GM12878 (cell line): ENCODE measurements around the gene HDHD3. TPM values are rescaled to one million over a fixed set of nuclear protein-coding genes. Genes with fewer than 3 reads are reported as not detected.
A peak's percentile ranks its signal among the peaks of the same experiment; 100 is the strongest.

ENCODE experiments used
- ATF2 ChIP-seq: IDR thresholded peaks from 2 replicates; pipeline ENCODE4 v1.6.1; 2012; ENCODE audit warnings: low read length, inconsistent platforms
- BMI1 ChIP-seq: fragments of 450-650 bp; IDR thresholded peaks from 2 replicates; pipeline ENCODE4 v1.6.1; 2016; ENCODE audit warnings: mild to moderate bottlenecking, moderate library complexity, borderline replicate concordance
- CBFB ChIP-seq: IDR thresholded peaks from 2 replicates; pipeline ENCODE4 v1.6.1; 2016; ENCODE audit warnings: antibody characterized with exemption, low read depth
- GABPA ChIP-seq: IDR thresholded peaks from 2 replicates; pipeline ENCODE4 v1.6.1; 2014; ENCODE audit warnings: antibody characterized with exemption, low read depth, mild to moderate bottlenecking, inconsistent platforms
- NFXL1 ChIP-seq: fragments of 450-650 bp; IDR thresholded peaks from 2 replicates; pipeline ENCODE4 v1.6.1; 2017; ENCODE audit warnings: antibody characterized with exemption, mild to moderate bottlenecking, borderline replicate concordance
- PML ChIP-seq: IDR thresholded peaks from 2 replicates; pipeline ENCODE4 v1.6.1; 2012; ENCODE audit warnings: low read length, inconsistent platforms
- POLR2A ChIP-seq: IDR thresholded peaks from 2 replicates; pipeline ENCODE4 v1.6.1; 2011; ENCODE audit warnings: low read depth, mild to moderate bottlenecking, low read length
- POLR2AphosphoS5 ChIP-seq: IDR thresholded peaks from 2 replicates; pipeline ENCODE4 v1.6.1; 2011; ENCODE audit warnings: mild to moderate bottlenecking, low read length, inconsistent platforms
- RAD51 ChIP-seq: fragments of 450-650 bp; IDR thresholded peaks from 2 replicates; pipeline ENCODE4 v1.6.1; 2016; ENCODE audit warnings: moderate library complexity, mild to moderate bottlenecking, inconsistent platforms
- RELA ChIP-seq: fragments of 450-650 bp; IDR thresholded peaks from 2 replicates; pipeline ENCODE4 v1.8.0; 2014; ENCODE audit warnings: borderline replicate concordance; ENCODE audit not compliant: partially characterized antibody
- RFX5 ChIP-seq: IDR thresholded peaks from 2 replicates; pipeline ENCODE4 v1.6.1; 2011; ENCODE audit warnings: low read depth, low read length, improper control_type of control experiment
- TAF1 ChIP-seq: IDR thresholded peaks from 2 replicates; pipeline ENCODE4 v1.6.1; 2011; ENCODE audit warnings: mild to moderate bottlenecking, low read depth, low read length, borderline replicate concordance
- TARDBP ChIP-seq: IDR thresholded peaks from 2 replicates; pipeline ENCODE4 v1.6.1; 2016; ENCODE audit warnings: borderline replicate concordance
- TCF7 ChIP-seq: IDR thresholded peaks from 2 replicates; pipeline ENCODE4 v1.6.1; 2014; ENCODE audit warnings: antibody characterized with exemption, borderline replicate concordance
- USF1 ChIP-seq: IDR thresholded peaks from 2 replicates; pipeline ENCODE4 v1.6.1; 2011; ENCODE audit warnings: borderline replicate concordance, low read depth, mild to moderate bottlenecking, moderate library complexity, mixed read lengths, low read length; ENCODE audit not compliant: insufficient read depth; ENCODE audit errors: extremely low read length
- WRNIP1 ChIP-seq: IDR thresholded peaks from 2 replicates; pipeline ENCODE4 v1.6.1; 2011; ENCODE audit warnings: low read depth, low read length, improper control_type of control experiment, borderline replicate concordance
- ZNF274 ChIP-seq: IDR thresholded peaks from one replicate; pipeline ENCODE4 v1.8.0; 2011; ENCODE audit not compliant: insufficient read length, insufficient read depth
- polyA plus RNA-seq, 11 experiments: library from polyadenylated mRNA; depleted of rRNA in 4 of 11; unstranded in 6 of 11; stranded (reverse) in 5 of 11; fragments of >200 nt; fragmentation: Nextera tagmentation in 4 of 11; fragmentation: Illumina TruSeq in 1 of 11; extraction: Ambion mirVana in 4 of 11; extraction: Trizol in 1 of 11; gene quantifications; 1 replicate in 1 of 11; 2 replicates in 10 of 11; pipeline versions ENCODE4 v1.2.1 to v1.2.3, GENCODE V29; 2011 to 2016; ENCODE audit warnings: inconsistent platforms in 2 of 11, missing spikeins in 2 of 11, low read depth in 1 of 11
- total RNA-seq, 4 experiments: library from RNA; depleted of rRNA in 3 of 4; stranded (reverse); fragments of >200 nt in 3 of 4; fragmentation: Illumina TruSeq in 1 of 4; extraction: Trizol in 1 of 4; gene quantifications; 2 replicates each; pipeline versions ENCODE4 v1.2.1 to v1.2.3, GENCODE V29; 2013 to 2021
- TF ChIP-seq, protein P1 (sequence below): IDR thresholded peaks from 2 replicates; pipeline ENCODE4 v1.6.1; 2012; ENCODE audit warnings: mild to moderate bottlenecking, low read depth, low read length
- TF ChIP-seq, protein P2 (sequence below): IDR thresholded peaks from 2 replicates; pipeline ENCODE4 v1.6.1; 2012; ENCODE audit warnings: low read depth, low read length, improper control_type of control experiment
- TF ChIP-seq, protein P3 (sequence below): fragments of 450-650 bp; IDR thresholded peaks from 2 replicates; pipeline ENCODE4 v1.6.1; 2017; ENCODE audit warnings: mild to moderate bottlenecking
- TF ChIP-seq, protein P4 (sequence below): fragments of 150-350 bp; IDR thresholded peaks from 2 replicates; pipeline ENCODE4 v1.6.1; 2014; ENCODE audit warnings: mild to moderate bottlenecking, low read depth, low read length

The HDHD3 gene
- total and polyA plus RNA-seq, 10 of the 15 experiments (the other 5 are each of a cell fraction or from before 2014, with no cell fraction given): 1.3 to 29.4 (median 17.9) TPM

GRCh38 chr9:113401027-113401792 lies 24.4 kb upstream of the HDHD3 start, which contains the start of gene ALAD (continued):
- TF ChIP-seq, protein P1, sequence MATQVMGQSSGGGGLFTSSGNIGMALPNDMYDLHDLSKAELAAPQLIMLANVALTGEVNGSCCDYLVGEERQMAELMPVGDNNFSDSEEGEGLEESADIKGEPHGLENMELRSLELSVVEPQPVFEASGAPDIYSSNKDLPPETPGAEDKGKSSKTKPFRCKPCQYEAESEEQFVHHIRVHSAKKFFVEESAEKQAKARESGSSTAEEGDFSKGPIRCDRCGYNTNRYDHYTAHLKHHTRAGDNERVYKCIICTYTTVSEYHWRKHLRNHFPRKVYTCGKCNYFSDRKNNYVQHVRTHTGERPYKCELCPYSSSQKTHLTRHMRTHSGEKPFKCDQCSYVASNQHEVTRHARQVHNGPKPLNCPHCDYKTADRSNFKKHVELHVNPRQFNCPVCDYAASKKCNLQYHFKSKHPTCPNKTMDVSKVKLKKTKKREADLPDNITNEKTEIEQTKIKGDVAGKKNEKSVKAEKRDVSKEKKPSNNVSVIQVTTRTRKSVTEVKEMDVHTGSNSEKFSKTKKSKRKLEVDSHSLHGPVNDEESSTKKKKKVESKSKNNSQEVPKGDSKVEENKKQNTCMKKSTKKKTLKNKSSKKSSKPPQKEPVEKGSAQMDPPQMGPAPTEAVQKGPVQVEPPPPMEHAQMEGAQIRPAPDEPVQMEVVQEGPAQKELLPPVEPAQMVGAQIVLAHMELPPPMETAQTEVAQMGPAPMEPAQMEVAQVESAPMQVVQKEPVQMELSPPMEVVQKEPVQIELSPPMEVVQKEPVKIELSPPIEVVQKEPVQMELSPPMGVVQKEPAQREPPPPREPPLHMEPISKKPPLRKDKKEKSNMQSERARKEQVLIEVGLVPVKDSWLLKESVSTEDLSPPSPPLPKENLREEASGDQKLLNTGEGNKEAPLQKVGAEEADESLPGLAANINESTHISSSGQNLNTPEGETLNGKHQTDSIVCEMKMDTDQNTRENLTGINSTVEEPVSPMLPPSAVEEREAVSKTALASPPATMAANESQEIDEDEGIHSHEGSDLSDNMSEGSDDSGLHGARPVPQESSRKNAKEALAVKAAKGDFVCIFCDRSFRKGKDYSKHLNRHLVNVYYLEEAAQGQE: no peak
- TF ChIP-seq RELA: no peak
- TF ChIP-seq RAD51: no peak
- TF ChIP-seq POLR2AphosphoS5: peak; percentile 59; the same call in 1 of the 2 replicates
- no peak for TF ChIP-seq CBFB
- no peak for TF ChIP-seq NFXL1
- TF ChIP-seq POLR2A: peak; percentile 80
- TF ChIP-seq RFX5: no peak
- TF ChIP-seq ATF2: no peak
- no peak for TF ChIP-seq BMI1
- no peak for TF ChIP-seq TAF1
- TF ChIP-seq, protein P2, sequence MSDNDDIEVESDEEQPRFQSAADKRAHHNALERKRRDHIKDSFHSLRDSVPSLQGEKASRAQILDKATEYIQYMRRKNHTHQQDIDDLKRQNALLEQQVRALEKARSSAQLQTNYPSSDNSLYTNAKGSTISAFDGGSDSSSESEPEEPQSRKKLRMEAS: peak; percentile 66
- no peak for TF ChIP-seq USF1
- no peak for TF ChIP-seq TCF7
- no peak for TF ChIP-seq PML
- no peak for TF ChIP-seq GABPA
- 0 out of 2 replicates have a peak, but pooled peaks have one; percentile 42 for TF ChIP-seq TARDBP
- TF ChIP-seq, protein P3, sequence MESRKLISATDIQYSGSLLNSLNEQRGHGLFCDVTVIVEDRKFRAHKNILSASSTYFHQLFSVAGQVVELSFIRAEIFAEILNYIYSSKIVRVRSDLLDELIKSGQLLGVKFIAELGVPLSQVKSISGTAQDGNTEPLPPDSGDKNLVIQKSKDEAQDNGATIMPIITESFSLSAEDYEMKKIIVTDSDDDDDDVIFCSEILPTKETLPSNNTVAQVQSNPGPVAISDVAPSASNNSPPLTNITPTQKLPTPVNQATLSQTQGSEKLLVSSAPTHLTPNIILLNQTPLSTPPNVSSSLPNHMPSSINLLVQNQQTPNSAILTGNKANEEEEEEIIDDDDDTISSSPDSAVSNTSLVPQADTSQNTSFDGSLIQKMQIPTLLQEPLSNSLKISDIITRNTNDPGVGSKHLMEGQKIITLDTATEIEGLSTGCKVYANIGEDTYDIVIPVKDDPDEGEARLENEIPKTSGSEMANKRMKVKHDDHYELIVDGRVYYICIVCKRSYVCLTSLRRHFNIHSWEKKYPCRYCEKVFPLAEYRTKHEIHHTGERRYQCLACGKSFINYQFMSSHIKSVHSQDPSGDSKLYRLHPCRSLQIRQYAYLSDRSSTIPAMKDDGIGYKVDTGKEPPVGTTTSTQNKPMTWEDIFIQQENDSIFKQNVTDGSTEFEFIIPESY: no peak
- TF ChIP-seq, protein P4, sequence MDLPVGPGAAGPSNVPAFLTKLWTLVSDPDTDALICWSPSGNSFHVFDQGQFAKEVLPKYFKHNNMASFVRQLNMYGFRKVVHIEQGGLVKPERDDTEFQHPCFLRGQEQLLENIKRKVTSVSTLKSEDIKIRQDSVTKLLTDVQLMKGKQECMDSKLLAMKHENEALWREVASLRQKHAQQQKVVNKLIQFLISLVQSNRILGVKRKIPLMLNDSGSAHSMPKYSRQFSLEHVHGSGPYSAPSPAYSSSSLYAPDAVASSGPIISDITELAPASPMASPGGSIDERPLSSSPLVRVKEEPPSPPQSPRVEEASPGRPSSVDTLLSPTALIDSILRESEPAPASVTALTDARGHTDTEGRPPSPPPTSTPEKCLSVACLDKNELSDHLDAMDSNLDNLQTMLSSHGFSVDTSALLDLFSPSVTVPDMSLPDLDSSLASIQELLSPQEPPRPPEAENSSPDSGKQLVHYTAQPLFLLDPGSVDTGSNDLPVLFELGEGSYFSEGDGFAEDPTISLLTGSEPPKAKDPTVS: no peak
- no peak for TF ChIP-seq WRNIP1
- no peak for TF ChIP-seq ZNF274
